ENCODE measurements around the gene ZNF48. TPM values are rescaled to one million over a fixed set of nuclear protein-coding genes. Genes with fewer than 3 reads are reported as not detected.

ZNF48 gene
- total RNA-seq, 1 experiment from 2014 or later: 10.6 TPM

DNA sequence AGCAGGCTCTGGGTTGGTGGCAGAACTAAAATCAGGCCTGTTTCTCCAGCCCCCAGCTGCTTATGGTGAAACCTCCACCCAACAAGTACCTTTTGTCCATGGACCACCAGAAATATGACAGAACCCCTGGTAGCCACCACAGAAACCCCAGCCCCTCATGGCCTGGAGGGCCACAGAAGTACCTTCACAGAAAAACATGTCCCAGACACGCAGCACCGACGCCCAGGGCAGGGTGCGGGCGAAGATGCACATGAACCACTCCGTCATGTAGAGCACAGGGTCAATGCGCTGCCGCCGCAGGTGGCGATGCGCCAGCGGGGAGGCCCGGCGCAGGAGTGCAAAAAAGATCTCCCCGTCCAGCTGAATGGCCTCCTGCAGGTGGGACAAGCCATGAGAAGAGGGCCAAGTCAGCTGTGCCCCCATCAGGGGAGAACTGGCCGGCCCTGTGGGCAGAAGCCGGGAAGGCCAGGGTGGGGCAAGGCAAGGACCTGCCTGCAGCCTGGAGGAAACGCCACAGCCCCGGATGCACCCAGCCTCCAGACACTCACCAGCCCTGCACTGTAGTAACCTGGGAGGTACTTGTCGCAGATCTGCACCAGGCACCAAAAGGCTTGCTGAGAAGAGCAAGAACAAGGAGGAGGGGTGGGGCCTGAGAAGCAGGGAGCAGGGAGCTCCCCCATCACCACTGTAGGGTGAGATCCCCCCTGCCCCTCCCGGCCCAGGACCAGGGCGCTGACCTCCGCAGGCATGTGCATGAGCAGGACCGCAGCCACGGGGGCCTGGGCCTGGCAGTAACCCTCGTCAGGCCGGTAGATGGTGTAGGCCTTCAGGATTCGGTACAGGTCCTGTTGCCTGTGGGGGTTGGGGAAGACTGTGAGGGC is 36.0 kb upstream of the ZNF48 start:
- DNase-seq (ENCODE audit: low read depth): no peak

DNA sequence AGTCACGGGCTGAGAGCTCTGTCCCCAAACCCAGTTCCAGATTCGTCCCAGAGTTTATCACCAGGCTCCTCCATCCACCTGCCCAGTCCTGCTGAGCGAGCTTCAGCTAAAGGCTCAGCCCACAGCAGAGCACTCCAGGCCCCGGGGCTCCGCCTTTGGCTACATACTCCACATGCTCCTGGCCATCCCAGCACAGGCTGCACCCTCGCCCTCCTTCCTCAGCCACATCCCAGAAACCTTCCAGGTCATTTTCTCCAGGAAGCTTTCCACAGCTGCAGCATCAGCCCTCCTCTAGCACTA is 35.4 kb upstream of the ZNF48 start:
- no peak for DNase-seq (ENCODE audit: low read depth)

DNA sequence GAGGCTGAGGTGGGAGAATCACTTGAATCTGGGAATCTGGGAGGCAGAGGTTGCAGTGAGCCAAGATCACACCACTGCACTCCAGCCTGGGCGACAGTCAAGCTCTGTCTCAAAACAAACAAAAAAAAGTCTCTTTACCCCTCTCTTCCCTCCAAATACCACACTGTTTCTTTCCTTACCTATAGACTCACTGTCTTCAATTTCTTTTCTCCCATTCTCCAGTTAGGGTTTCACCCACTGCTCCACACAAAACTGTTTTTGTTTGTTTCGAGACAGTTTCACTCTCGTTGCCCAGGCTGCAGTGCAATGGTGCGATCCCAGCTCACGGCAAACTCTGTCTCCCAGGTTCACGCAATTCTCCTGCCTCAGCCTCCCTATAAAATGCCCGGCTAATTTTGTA is 34.0 kb upstream of the ZNF48 start:
- DNase-seq (ENCODE audit: low read depth): no peak

DNA sequence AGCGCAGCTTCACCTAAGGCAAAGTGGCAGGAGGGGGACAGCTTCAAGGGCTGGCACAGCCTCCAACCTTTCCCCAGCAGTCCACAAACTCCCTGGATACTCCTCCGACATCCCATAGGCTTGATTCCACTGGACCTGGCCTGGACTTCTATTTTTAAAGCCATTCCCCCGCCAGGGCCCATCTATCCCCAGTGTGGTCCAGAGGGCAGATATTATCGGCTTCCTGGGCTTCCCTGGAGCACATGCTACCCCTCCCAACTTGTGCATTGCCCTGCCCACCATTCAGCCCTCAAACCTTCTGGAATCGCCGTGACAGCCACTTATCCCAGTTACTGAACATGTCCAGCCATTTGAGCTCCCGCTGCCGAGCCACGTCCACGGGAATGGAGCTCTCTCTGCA is 30.0 kb upstream of the ZNF48 start:
- DNase-seq (ENCODE audit: low read depth): no peak

DNA sequence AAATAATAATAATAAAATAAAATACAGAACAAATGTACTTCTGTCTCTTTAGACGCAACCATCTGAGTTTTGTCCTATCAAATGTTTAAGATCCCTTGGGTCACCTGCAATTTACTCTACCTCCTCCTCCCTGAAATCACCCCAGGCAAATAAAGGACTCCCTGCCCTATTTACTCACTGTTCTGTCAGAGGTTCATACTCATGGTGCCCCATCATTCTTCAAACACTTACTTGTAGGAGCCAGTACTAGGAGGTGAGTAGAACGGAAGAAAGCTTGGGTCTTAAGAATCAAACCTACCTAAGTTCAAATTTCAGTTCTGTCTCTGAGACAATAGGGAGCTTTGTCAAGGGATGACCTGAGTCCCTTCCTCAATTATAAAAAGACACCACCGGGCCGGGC is 28.7 kb upstream of the ZNF48 start:
- DNase-seq (ENCODE audit: low read depth): no peak

DNA sequence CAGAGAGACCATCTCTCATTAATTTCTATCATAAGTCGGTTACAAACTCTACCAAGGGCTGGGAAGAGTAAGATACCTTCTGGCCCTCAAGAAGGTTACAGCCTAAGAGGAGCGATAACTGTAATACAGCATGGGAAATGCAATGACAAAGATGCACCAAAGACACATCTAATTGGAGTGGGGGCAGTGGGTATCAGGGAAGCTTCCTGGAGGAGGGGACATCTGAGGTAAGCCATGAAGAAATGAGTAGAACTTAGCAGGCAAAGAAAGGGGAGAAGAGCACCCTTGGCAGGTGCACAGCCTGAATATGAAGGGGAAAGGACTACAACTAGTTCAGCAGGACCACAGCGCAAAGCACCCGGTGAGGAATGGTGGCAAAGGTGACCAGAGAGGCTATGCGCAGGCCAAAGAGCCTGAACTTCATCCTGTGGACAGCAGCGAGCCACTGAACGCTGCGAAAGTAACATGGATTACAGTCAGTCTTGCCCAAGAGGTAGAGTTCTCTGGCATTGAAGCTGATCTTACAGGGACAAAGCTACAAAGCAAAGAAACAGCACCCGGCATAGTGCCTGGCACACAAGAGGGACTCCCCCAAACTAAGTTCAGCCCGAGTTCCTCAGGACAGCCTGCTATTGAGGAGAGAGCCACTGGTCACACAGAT is 27.7 kb upstream of the ZNF48 start:
- DNase-seq (ENCODE audit: low read depth): no peak

DNA sequence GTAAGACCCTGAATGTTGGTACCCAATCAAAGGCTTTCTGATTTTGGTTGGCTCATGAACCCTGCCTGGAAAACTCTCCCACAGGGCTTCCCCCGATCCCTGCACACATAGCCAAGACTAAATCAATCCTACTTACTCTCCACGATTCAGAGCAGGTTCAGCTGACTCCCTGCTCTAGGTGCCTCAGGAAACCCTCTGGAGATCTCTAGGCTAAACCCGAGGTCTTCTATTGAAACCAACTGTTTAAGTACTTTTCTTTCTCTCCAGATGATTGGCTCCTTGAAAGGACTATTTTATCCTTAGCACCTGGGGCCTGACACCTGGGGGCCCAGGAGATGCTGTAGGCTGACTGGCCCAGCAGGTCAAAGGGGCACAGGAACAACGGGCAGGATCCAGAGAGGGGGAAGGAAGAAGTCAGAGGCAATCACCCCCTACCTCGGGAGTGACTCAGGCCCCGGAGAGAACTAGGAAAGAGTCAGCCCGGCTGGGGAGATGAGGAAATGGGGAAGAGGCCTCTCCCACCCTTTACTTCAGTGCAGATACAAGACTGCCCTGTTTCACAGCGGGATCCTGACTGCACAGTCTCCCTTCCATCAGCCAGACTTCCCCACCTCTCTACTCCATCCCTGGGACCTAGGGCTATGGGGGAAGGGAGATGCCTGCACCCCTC is 27.0 kb upstream of the ZNF48 start:
- DNase-seq (ENCODE audit: low read depth): peak; percentile 71

DNA sequence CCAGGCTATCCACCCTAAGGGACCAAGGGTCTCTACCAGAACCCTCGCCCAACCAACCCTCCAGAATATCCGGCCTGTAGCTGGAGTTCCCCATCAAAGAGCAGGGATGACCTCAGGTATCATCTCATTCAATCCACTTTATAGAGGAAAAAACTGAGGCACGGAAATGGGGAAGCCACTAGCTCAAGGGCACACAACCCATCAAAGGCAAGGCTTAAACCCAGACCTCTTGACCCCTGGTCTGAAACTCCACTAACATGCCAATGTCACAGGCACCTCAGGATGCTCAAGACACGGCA is 26.5 kb upstream of the ZNF48 start:
- DNase-seq (ENCODE audit: low read depth): no peak

DNA sequence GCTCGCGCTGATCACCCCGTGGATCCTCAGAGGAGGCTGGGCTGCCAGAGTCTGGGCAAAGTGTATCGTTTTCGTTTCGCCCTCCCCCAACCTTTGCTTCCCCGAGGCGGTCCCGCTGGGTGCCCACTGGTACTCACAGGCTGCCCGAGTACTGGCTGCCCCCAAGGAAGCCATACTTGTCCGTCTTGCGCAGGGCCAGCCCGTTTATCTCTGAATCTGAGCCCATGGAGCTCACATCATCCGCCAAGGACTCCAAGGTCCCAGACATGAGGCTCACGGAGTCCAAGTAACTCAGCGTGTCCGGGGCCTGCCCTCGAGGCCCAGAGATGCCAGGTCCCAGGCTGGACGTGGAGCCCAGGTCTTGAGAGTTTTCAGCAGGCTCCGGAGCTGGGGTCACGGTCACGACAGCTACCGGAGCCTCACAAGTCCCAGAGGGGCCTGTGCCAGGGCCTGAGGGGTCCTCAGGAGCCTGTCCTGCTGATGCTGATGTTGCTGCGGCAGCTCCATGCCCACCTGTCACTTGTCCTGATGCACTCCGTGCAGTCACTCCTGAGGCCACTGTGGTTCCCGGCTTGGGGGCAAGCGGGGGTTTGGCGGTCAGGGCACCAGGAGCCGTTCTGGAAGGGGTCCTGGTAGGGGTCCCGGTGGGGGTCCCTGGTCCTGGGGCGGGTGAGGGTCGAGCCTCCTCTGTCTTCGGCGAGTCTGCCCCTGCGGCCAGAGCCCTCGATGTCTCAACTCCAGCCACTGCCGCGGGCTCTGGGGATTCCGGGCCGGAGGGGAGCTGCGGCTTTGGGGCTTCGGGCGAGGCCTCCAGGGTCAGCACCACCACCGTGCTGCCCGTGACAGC is 25.9 kb upstream of the ZNF48 start:
- peak; percentile 32 for DNase-seq (ENCODE audit: low read depth)

DNA sequence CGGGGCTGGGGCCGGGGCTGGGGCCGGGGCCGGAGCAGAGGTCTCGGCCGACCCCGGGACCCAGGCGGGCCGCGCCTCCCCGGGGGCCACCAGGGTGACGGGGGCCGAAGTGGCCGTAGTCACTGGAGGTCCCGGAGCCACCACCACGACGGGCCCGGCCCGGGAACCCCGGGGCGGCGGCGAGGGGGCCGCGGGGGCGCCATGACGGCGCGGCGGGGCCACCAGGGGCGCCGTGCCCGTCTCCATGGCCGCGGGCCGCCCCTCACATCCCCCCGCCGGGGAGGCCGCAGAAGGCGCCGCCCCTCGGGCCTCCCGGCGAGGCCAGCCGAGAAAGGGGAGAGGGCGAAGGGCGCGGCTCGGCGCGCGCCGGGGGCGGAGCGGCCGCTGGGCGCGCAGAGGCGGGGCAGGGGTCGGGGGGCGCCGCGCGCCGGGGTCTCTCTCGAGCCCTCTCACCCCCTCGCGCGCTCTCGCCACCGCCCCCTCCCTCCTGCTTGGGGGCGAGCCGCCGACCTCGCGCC is 25.2 kb upstream of the ZNF48 start:
- no peak for DNase-seq (ENCODE audit: low read depth)

DNA sequence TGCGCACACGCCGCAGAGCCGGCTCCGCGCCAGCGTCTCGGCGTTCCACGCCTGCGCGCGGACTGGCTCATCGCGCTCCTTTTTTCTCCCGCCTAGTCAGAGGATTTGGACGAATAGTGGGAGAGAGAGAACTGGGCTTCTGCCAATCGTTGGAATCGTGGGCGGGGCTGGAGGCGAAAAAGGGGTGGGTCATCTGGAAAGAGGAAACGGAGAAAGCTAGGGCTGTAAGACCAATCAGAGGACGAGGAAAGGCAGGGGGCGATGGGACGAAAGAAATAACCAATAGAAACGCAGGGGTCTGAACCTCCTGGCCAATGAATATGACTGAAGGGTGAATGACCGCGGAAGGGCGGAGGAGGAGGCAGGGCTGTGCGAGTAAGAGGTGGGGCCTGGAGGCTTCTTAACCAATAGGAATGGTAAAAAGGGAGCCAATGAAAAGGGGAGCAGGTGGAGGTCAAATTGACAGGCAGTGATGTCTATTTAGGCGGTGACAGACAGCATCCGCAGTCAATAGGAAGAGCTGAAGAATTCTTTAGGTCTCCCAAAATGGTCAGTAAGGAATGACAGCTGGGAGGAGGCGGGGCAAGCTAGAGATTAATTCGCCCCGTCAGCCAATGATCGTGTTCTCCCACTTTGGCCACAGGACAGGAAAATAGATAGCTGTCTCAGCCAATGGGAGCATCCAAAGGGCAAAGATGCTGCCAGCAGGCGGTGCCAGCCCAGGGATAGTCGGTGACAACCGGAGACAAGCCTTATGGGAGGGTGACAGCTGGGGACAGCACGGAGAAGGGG is 24.6 kb upstream of the ZNF48 start, which contains the start of gene TBC1D10B:
Gene TBC1D10B, minus strand, starts transcription at position 39 of the 792 bp plus-strand sequence. CDS start 311 bp downstream, outside the sequence.
- DNase-seq (ENCODE audit: low read depth): peak; percentile 100

DNA sequence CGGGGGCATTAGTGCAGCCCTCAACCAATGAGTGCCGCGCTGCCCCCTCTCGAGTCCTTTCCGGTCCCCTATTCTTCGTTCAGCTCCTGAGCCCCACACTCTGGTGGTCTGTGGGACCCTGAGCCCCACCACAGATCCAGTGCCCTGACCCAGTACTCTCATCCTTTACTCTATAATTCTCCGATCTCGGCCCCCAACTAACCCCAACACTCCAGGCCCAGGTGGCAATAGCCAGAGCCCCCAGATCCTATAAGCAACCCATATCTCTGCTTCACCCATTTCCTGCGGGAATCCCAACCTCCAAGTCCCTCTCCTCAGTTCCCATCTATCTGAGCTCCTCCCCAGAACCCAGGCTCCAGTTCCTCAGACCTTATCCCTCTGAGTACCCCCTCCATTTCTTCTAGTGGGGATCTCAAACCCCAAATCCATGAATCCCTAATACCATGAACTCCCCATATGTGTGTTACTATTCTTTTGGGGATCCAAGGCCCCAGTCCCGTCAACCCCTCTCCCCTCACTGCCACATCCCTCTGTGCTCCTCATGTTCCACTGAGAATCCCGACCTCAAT is 23.9 kb upstream of the ZNF48 start:
- no peak for DNase-seq (ENCODE audit: low read depth)

DNA sequence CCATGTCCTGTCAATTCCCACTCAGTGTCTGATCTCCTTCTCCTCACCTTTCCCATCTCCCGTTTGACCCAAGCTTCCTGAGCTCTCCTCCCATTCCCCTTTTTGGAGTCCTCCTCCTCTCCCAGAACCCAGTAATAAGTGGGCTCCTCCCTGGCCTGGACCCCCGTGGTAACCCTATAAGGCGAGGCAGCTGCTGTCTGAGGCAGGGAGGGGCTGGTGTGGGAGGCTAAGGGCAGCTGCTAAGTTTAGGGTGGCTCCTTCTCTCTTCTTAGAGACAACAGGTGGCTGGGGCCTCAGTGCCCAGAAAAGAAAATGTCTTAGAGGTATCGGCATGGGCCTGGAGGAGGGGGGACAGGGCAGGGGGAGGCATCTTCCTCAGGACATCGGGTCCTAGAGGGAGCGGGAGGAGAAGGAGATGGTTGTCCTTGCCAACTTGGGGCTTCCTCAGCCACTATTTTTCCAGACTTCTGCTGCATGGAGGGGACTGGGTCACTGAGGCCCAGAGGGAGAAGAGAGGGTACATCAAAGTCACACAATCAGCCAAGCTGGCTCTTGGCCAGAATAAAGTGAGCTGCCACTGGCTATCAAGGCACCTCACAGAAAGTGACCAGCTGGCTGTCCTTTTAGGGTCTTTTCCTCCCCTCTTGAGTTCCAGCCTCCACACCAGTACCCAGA is 23.0 kb upstream of the ZNF48 start:
- DNase-seq (ENCODE audit: low read depth): no peak

DNA sequence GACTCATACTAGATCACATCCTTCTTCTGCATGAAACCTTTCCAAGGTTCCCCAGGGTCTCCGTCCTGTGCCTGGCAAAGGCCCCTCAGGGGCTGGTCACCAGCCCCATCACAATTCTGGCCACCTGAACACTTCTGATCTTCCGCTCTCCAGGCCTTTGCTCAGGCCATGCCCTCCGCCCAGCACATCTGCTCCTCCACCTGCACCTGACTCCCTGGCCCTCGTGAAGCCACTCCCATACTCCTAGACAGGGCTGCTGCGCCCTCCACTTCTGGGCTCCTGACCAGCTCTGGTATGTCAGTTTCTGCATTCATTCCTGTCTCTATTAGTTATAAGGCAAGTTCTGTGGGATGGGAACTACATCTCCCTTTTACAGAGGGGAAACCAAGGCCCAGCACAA is 22.5 kb upstream of the ZNF48 start:
- no peak for DNase-seq (ENCODE audit: low read depth)

DNA sequence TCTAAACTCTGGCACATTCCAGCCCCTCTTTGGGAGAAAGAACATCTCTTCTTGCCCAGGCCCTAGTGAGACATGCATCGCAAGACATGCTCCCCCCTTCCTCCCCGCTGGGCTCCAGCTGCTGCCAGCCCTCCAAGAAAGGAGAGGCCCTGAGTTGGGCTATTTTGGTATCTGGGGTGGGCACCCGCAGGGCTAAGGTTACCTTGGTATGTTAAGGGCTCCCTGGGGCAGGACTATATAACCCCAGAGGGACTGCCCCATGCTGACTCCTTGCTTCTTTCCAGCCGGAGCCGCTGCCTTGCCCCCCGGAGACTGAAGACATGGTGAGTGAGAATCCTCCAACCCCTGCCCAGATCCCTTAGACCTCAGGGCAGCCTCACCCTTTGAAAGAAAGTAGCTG is 20.7 kb upstream of the ZNF48 start, which contains the start of gene MYL11:
Gene MYL11, plus strand, starts transcription at position 265 of the 400 bp plus-strand sequence. Its CDS starts 56 bp downstream, at position 321.
- no peak for DNase-seq (ENCODE audit: low read depth)

DNA sequence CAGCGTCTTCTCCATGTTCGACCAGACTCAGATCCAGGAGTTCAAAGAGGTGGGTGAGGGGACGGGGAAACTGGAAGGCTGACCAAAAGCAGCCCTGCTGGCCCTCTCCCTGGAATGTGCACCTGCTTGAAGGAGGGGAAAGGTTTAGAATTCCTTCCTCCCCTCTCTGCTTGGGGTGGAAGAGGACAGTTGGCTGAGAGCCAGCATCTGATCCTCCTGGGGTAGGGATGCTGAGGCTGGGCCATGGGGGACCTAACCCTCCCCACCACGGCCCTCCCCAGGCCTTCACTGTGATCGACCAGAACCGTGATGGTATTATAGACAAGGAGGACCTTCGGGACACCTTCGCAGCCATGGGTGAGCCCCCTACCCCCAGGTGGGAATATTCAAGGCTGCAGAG is 19.4 kb upstream of the ZNF48 start:
- no peak for DNase-seq (ENCODE audit: low read depth)

DNA sequence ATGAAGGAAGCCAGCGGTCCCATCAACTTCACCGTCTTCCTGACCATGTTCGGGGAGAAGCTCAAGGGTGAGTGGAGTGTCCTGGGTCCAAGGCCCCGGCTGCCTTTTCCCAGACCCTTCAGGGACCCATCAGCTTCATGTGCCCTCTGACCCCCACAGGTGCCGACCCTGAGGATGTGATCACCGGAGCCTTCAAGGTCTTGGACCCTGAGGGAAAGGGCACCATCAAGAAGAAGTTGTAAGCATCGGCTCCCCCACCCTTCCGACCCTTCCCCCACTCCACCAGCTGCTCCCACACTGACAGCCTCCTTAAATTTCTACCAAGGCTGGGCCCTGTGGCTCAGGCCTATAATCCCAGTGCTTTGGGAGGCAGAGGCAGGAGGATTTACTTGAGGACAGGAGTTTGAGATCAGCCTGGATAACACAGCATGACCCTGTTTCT is 18.7 kb upstream of the ZNF48 start:
- no peak for DNase-seq (ENCODE audit: low read depth)

DNA sequence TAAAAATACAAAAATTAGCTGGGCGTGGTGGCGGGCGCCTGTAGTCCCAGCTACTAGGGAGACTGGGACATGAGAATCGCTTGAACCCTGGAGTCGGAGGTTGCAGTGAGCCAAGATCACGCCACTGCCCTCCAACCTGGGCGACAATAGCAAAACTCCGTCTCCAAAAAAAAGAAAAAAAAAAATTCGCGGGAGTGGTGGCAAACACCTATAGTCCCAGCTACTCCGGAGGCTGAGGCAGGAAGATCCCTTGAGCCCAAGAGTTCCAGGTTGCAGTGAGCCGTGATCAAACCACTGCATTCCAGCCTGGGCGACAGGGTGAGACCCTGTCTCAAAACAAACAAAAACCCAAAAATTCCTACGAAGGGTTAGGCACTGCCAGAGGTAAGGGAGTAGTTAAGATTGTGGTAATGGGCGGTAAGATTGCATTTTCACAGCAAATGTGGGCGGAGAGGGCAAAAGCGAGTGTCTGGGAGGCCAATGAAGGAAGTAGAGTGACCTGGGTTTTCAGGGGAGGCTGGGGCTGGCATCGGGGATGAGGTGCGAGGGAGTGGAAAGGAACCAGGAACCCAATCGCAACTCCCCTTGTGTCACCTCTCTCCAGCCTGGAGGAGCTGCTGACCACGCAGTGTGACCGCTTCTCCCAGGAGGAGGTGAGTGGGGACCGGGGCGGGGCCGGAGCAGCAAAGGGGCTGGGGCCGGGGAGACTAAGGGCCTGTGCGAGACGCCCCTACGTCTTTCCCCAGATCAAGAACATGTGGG is 18.0 kb upstream of the ZNF48 start:
- no peak for DNase-seq (ENCODE audit: low read depth)

DNA sequence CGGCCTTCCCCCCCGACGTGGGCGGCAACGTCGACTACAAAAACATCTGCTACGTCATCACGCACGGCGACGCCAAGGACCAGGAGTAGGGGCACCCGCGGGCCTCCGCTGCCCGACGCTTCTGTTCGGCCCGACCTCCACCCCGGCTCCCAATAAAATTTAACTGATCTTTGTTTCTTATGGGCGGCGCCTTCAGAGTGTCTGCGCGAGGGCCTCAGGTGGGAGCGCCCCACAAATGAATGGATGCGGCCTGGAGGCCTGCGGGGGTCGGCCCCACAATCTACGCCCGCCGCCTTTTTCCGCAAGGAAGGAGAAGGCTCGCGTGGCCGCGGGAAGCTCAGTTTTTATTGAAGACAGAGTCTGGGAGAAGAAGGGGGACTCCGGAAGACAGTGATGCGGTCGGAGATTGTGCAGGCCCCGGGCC is 17.4 kb upstream of the ZNF48 start:
- DNase-seq (ENCODE audit: low read depth): peak; percentile 72

All from M059J (cell line).